ENCODE measurements around the gene CASP5.

GRCh38 chr11:104967534-104968354 is 55.2 kb downstream of the CASP5 start:
- no peak for TF ChIP-seq POLR2AphosphoS5 (IDR thresholded peaks at IDR 0.05)
- no peak for TF ChIP-seq CTCF (IDR thresholded peaks at IDR 0.05)
- no peak for TF ChIP-seq POLR2A (IDR thresholded peaks at IDR 0.05)
